WTC11 (cell line): ENCODE results near the gene GNAI1. TPM values are rescaled to one million over a fixed set of nuclear protein-coding genes. Genes with fewer than 3 reads are reported as not detected.

Experiments used
- ATAC-seq: fragments of 200-7000 bp; cut with Tn5 transposase; 2 replicates; pipeline ENCODE4 v1.10.0; 2021; ENCODE audit warnings: mild to moderate bottlenecking, moderate library complexity
- CTCF ChIA-PET: fragments of 300-600 bp; sonication (Branson Sonifier 250); formaldehyde crosslinking; loops from one replicate; lab custom pipeline; 2021; ENCODE audit warnings: antibody characterized with exemption; lab: Charles Lee
- POLR2A ChIA-PET: fragments of 350-600 bp; sonication (Branson Sonifier 250); formaldehyde crosslinking; loops from one replicate; lab custom pipeline; 2021; ENCODE audit warnings: antibody characterized with exemption; lab: Charles Lee
- DNase-seq: peaks from one replicate; pipeline ENCODE4 v3.0.0; 2021; ENCODE audit warnings: low spot score
- H3K27ac Mint-ChIP-seq: 2 replicates; pipeline ENCODE4 v1.8.0; 2021; ENCODE audit warnings: mixed read lengths
- H3K27me3 Mint-ChIP-seq: 2 replicates; pipeline ENCODE4 v1.8.0; 2021; ENCODE audit warnings: low read depth, mild to moderate bottlenecking, moderate library complexity, mixed read lengths
- H3K36me3 Mint-ChIP-seq: 2 replicates; pipeline ENCODE4 v1.8.0; 2021; ENCODE audit warnings: mixed read lengths
- H3K4me1 Mint-ChIP-seq: 2 replicates; pipeline ENCODE4 v1.8.0; 2022; ENCODE audit warnings: mixed read lengths
- H3K4me3 Mint-ChIP-seq: 2 replicates; pipeline ENCODE4 v1.8.0; 2021; ENCODE audit warnings: mild to moderate bottlenecking, moderate library complexity, mixed read lengths
- H3K9me3 Mint-ChIP-seq: 2 replicates; pipeline ENCODE4 v1.8.0; 2021; ENCODE audit warnings: mixed read lengths
- ATF2 ChIP-seq: sonication (generic); formaldehyde crosslinking; IDR thresholded peaks from 2 replicates; pipeline ENCODE4 v1.8.1; 2022; ENCODE audit warnings: low read depth, missing genetic modification reagents, borderline replicate concordance
- CREB1 ChIP-seq: sonication (generic); formaldehyde crosslinking; IDR thresholded peaks from 2 replicates; pipeline ENCODE4 v1.8.0; 2023; ENCODE audit warnings: mild to moderate bottlenecking, missing genetic modification reagents
- CTCF ChIP-seq: fragments of 200-600 bp; IDR thresholded peaks from 2 replicates; pipeline ENCODE4 v1.8.0; 2022; ENCODE audit warnings: antibody characterized with exemption
- FOXK1 ChIP-seq: sonication (generic); formaldehyde crosslinking; IDR thresholded peaks from 2 replicates; pipeline ENCODE4 v1.8.0; 2022; ENCODE audit warnings: mild to moderate bottlenecking, moderate library complexity, missing genetic modification reagents
- FOXP1 ChIP-seq: sonication (generic); formaldehyde crosslinking; IDR thresholded peaks from 2 replicates; pipeline ENCODE4 v1.8.0; 2022; ENCODE audit warnings: missing genetic modification reagents, mild to moderate bottlenecking, moderate library complexity, borderline replicate concordance
- KAT7 ChIP-seq: sonication (generic); formaldehyde crosslinking; IDR thresholded peaks from 2 replicates; pipeline ENCODE4 v1.8.1; 2023; ENCODE audit warnings: missing genetic modification reagents, mild to moderate bottlenecking, borderline replicate concordance
- MXD4 ChIP-seq: fragments of 250-450 bp; sonication (Bioruptor Pico); IDR thresholded peaks from 2 replicates; pipeline ENCODE4 v1.8.0; 2021; ENCODE audit warnings: mild to moderate bottlenecking, moderate library complexity, borderline replicate concordance
- OVOL2 ChIP-seq: fragments of 250-450 bp; sonication (Bioruptor Pico); IDR thresholded peaks from 2 replicates; pipeline ENCODE4 v1.9.0; 2021; ENCODE audit warnings: mild to moderate bottlenecking, borderline replicate concordance
- PRRX2 ChIP-seq: fragments of 250-450 bp; sonication (Bioruptor Pico); IDR thresholded peaks from 2 replicates; pipeline ENCODE4 v1.8.0; 2021; ENCODE audit warnings: mild to moderate bottlenecking
- SMAD3 ChIP-seq: sonication (generic); formaldehyde crosslinking; IDR thresholded peaks from 2 replicates; pipeline ENCODE4 v1.8.0; 2022; ENCODE audit warnings: missing genetic modification reagents, mild to moderate bottlenecking, borderline replicate concordance
- ZNF416 ChIP-seq: fragments of 250-450 bp; sonication (Bioruptor Pico); IDR thresholded peaks from 2 replicates; pipeline ENCODE4 v1.9.0; 2021; ENCODE audit warnings: mild to moderate bottlenecking, inconsistent platforms
- ZNF423 ChIP-seq: fragments of 250-450 bp; sonication (Bioruptor Pico); IDR thresholded peaks from 2 replicates; pipeline ENCODE4 v2.1.2; 2022; ENCODE audit warnings: mild to moderate bottlenecking, moderate library complexity
- total RNA-seq: library from RNA; stranded (reverse); gene quantifications from 3 replicates; pipeline ENCODE4 v1.2.3, GENCODE V29; 2021
- TF ChIP-seq, protein P1 (sequence below): fragments of 250-450 bp; sonication (Bioruptor Pico); IDR thresholded peaks from 2 replicates; pipeline ENCODE4 v1.9.0; 2021; ENCODE audit warnings: mild to moderate bottlenecking
- TF ChIP-seq, protein P2 (sequence below): sonication (generic); formaldehyde crosslinking; IDR thresholded peaks from 2 replicates; pipeline ENCODE4 v1.8.1; 2023; ENCODE audit warnings: mild to moderate bottlenecking, missing genetic modification reagents, borderline replicate concordance
- TF ChIP-seq, protein P3 (sequence below): sonication (generic); formaldehyde crosslinking; IDR thresholded peaks from 2 replicates; pipeline ENCODE4 v1.8.0; 2022; ENCODE audit warnings: mild to moderate bottlenecking, missing genetic modification reagents

Gene GNAI1
- total RNA-seq, 1 experiment from 2014 or later = 26.7 TPM

DNA sequence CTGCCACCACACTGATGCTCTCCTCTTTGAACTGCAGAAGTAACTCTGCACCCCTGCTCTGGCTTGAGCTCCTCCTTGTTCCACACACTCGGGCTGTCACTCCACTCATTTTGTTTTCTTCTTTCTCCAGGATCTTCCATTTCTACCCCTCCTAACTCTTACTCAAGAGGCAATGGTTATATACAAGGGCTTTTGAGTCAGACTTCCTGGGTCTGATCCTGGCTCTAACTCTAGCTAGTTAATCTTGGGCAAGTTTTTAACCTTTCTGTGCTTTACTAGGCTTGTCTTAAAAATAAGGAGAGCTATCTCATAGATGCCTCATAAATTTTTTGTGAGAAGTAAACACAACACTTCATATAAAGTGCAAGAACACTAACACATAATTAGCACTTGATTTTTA, 45.3 kb upstream of the GNAI1 start:
- DNase-seq = no peak
- Mint-ChIP-seq H3K27me3 (no peaks in the 10 kb centered on the region), H3K36me3 (no peaks in the 10 kb centered on the region), H3K4me3 (no peak overlapping the region), H3K27ac (no peak overlapping the region), H3K4me1 (no peaks in the 10 kb centered on the region), H3K9me3 (peaks cover 7% of the 10 kb centered on the region)
- CTCF ChIA-PET = interaction anchor here (0.7 to 1.6 kb wide), 2 partner anchors 10 to 303 kb away, joined by 3 to 4 read pairs; no protein-coding TSS in a partner anchor
- no peak for ATAC-seq
- POLR2A ChIA-PET = no interaction called here
- TF ChIP-seq OVOL2 (no peak), FOXK1 (CRISPR knock-in tag) (no peak), ZNF416 (CRISPR knock-in tag) (no peak), FOXP1 (CRISPR knock-in tag) (no peak), ZNF423 (CRISPR knock-in tag) (no peak), CREB1 (CRISPR knock-in tag) (no peak)
- TF ChIP-seq, protein P1, sequence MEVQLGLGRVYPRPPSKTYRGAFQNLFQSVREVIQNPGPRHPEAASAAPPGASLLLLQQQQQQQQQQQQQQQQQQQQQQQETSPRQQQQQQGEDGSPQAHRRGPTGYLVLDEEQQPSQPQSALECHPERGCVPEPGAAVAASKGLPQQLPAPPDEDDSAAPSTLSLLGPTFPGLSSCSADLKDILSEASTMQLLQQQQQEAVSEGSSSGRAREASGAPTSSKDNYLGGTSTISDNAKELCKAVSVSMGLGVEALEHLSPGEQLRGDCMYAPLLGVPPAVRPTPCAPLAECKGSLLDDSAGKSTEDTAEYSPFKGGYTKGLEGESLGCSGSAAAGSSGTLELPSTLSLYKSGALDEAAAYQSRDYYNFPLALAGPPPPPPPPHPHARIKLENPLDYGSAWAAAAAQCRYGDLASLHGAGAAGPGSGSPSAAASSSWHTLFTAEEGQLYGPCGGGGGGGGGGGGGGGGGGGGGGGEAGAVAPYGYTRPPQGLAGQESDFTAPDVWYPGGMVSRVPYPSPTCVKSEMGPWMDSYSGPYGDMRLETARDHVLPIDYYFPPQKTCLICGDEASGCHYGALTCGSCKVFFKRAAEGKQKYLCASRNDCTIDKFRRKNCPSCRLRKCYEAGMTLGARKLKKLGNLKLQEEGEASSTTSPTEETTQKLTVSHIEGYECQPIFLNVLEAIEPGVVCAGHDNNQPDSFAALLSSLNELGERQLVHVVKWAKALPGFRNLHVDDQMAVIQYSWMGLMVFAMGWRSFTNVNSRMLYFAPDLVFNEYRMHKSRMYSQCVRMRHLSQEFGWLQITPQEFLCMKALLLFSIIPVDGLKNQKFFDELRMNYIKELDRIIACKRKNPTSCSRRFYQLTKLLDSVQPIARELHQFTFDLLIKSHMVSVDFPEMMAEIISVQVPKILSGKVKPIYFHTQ (CRISPR knock-in tag) = no peak
- TF ChIP-seq, protein P2, sequence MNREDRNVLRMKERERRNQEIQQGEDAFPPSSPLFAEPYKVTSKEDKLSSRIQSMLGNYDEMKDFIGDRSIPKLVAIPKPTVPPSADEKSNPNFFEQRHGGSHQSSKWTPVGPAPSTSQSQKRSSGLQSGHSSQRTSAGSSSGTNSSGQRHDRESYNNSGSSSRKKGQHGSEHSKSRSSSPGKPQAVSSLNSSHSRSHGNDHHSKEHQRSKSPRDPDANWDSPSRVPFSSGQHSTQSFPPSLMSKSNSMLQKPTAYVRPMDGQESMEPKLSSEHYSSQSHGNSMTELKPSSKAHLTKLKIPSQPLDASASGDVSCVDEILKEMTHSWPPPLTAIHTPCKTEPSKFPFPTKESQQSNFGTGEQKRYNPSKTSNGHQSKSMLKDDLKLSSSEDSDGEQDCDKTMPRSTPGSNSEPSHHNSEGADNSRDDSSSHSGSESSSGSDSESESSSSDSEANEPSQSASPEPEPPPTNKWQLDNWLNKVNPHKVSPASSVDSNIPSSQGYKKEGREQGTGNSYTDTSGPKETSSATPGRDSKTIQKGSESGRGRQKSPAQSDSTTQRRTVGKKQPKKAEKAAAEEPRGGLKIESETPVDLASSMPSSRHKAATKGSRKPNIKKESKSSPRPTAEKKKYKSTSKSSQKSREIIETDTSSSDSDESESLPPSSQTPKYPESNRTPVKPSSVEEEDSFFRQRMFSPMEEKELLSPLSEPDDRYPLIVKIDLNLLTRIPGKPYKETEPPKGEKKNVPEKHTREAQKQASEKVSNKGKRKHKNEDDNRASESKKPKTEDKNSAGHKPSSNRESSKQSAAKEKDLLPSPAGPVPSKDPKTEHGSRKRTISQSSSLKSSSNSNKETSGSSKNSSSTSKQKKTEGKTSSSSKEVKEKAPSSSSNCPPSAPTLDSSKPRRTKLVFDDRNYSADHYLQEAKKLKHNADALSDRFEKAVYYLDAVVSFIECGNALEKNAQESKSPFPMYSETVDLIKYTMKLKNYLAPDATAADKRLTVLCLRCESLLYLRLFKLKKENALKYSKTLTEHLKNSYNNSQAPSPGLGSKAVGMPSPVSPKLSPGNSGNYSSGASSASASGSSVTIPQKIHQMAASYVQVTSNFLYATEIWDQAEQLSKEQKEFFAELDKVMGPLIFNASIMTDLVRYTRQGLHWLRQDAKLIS (CRISPR knock-in tag) = no peak
- TF ChIP-seq, protein P3, sequence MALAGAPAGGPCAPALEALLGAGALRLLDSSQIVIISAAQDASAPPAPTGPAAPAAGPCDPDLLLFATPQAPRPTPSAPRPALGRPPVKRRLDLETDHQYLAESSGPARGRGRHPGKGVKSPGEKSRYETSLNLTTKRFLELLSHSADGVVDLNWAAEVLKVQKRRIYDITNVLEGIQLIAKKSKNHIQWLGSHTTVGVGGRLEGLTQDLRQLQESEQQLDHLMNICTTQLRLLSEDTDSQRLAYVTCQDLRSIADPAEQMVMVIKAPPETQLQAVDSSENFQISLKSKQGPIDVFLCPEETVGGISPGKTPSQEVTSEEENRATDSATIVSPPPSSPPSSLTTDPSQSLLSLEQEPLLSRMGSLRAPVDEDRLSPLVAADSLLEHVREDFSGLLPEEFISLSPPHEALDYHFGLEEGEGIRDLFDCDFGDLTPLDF (CRISPR knock-in tag) = no peak

GRCh38 chr7:80093349-80093748, 41.3 kb upstream of the GNAI1 start:
- CTCF ChIA-PET = no interaction called here
- no peaks in the 10 kb centered on the region for H3K36me3 Mint-ChIP-seq
- TF ChIP-seq MXD4 (CRISPR knock-in tag) = no peak
- TF ChIP-seq PRRX2 = no peak
- no peak for TF ChIP-seq KAT7 (CRISPR knock-in tag)
- H3K4me1 Mint-ChIP-seq = no peaks in the 10 kb centered on the region
- H3K27ac Mint-ChIP-seq = no peak overlapping the region
- DNase-seq (no peak), ATAC-seq (no peak)
- no peaks in the 10 kb centered on the region for H3K27me3 Mint-ChIP-seq
- no peak overlapping the region for H3K4me3 Mint-ChIP-seq
- no peaks in the 10 kb centered on the region for H3K9me3 Mint-ChIP-seq
- POLR2A ChIA-PET = no interaction called here

DNA sequence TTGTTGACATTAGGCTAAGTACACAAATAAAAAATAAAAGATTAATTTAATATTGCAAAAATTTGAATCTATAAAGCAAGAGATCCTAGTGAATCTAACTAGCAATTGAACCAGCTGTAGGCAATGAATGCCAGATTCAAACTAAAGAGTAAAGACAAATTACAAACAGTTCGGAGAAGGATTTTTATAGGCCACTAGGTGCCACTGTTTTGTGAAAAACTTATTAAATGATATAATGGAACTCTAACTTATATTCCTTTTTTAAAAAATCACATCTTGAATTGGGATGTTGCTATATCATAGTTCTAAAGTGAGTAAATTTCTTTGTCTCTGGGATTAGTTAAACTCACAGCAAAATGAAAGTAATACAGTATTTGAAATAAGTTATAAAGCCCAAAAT, 39.1 kb upstream of the GNAI1 start:
- Mint-ChIP-seq H3K27ac (no peak overlapping the region), H3K9me3 (no peaks in the 10 kb centered on the region), H3K27me3 (no peaks in the 10 kb centered on the region), H3K4me3 (no peak overlapping the region), H3K4me1 (peaks cover 11% of the 10 kb centered on the region), H3K36me3 (no peaks in the 10 kb centered on the region)
- ChIA-PET POLR2A (no interaction called here), CTCF (interaction anchor here (1.0 to 3.0 kb wide), 2 partner anchors 32 to 297 kb away, joined by 3 to 8 read pairs; no protein-coding TSS in a partner anchor)
- ATAC-seq = no peak
- DNase-seq = no peak
- no peak for TF ChIP-seq SMAD3 (CRISPR knock-in tag)
- no peak for TF ChIP-seq ATF2 (CRISPR knock-in tag)
- TF ChIP-seq CTCF = 0 out of 2 replicates have a peak, but pooled peaks have one; percentile 11
